HepG2 (cell line): Measurements from ENCODE around the gene POFUT2. TPM values are rescaled to one million over a fixed set of nuclear protein-coding genes. Genes with fewer than 3 reads are reported as not detected.
A peak's percentile ranks its signal among the peaks of the same experiment; 100 is the strongest.

ENCODE experiments used
- ARNT2 ChIP-seq: sonication (generic); formaldehyde crosslinking; IDR thresholded peaks from 2 replicates; pipeline ENCODE4 v1.8.0; 2022; ENCODE audit warnings: mild to moderate bottlenecking, low read depth, missing genetic modification reagents, moderate library complexity
- ATF1 ChIP-seq: IDR thresholded peaks from 2 replicates; pipeline ENCODE4 v1.6.1; 2016; ENCODE audit warnings: mild to moderate bottlenecking, control low read depth
- BHLHE40 ChIP-seq: IDR thresholded peaks from 2 replicates; pipeline ENCODE4 v1.6.1; 2011; ENCODE audit warnings: low read length, improper control_type of control experiment
- ERF ChIP-seq: IDR thresholded peaks from 2 replicates; pipeline ENCODE4 v1.6.1; 2018; ENCODE audit warnings: missing biosample characterization, missing genetic modification reagents
- GLMP ChIP-seq: sonication (generic); formaldehyde crosslinking; IDR thresholded peaks from 2 replicates; pipeline ENCODE4 v1.9.0; 2021; ENCODE audit warnings: missing genetic modification reagents, mild to moderate bottlenecking, borderline replicate concordance
- HMGA1 ChIP-seq: sonication (generic); formaldehyde crosslinking; conservative IDR thresholded peaks from 2 replicates; pipeline ENCODE4 v1.4.0; 2020; ENCODE audit warnings: missing genetic modification reagents
- IKZF1 ChIP-seq: fragments of 450-650 bp; IDR thresholded peaks from 2 replicates; pipeline ENCODE4 v1.7.1; 2016
- IKZF5 ChIP-seq: IDR thresholded peaks from 2 replicates; pipeline ENCODE4 v1.6.1; 2018; ENCODE audit warnings: missing genetic modification reagents, mild to moderate bottlenecking, missing compliant biosample characterization
- KAT7 ChIP-seq: IDR thresholded peaks from 2 replicates; pipeline ENCODE4 v1.6.1; 2018; ENCODE audit warnings: borderline replicate concordance, missing compliant biosample characterization
- KDM2A ChIP-seq: sonication (generic); formaldehyde crosslinking; IDR thresholded peaks from 2 replicates; pipeline ENCODE4 v1.4.0; 2020; ENCODE audit warnings: low read depth, missing genetic modification reagents, borderline replicate concordance
- NFRKB ChIP-seq: fragments of 450-650 bp; IDR thresholded peaks from 2 replicates; pipeline ENCODE4 v1.6.1; 2017
- PCBP1 ChIP-seq: fragments of 200-400 bp; formaldehyde crosslinking; IDR thresholded peaks from 2 replicates; pipeline ENCODE4 v1.6.1; 2017; ENCODE audit warnings: mild to moderate bottlenecking, low read depth, low read length, borderline replicate concordance
- PRMT3 ChIP-seq: sonication (generic); formaldehyde crosslinking; IDR thresholded peaks from 2 replicates; pipeline ENCODE4 v1.8.1; 2022; ENCODE audit warnings: low read depth, mild to moderate bottlenecking, moderate library complexity, missing genetic modification reagents, borderline replicate concordance
- RBFOX2 ChIP-seq: fragments of 200-400 bp; formaldehyde crosslinking; IDR thresholded peaks from 2 replicates; pipeline ENCODE4 v1.6.1; 2017; ENCODE audit warnings: low read depth, mild to moderate bottlenecking, low read length
- TBL1XR1 ChIP-seq: fragments of 150-350 bp; IDR thresholded peaks from 2 replicates; pipeline ENCODE4 v1.6.1; 2014; ENCODE audit warnings: borderline replicate concordance, low read length; ENCODE audit not compliant: partially characterized antibody
- TCF7L2 ChIP-seq: IDR thresholded peaks from 2 replicates; pipeline ENCODE4 v1.6.1; 2011; ENCODE audit warnings: mild to moderate bottlenecking, low read depth, low read length, moderate library complexity
- ZBTB21 ChIP-seq: sonication (generic); formaldehyde crosslinking; IDR thresholded peaks from 2 replicates; pipeline ENCODE4 v1.4.0; 2020; ENCODE audit warnings: missing genetic modification reagents
- ZMAT3 ChIP-seq: sonication (generic); formaldehyde crosslinking; conservative IDR thresholded peaks from 2 replicates; pipeline ENCODE4 v1.7.0; 2021; ENCODE audit warnings: missing genetic modification reagents
- ZNF235 ChIP-seq: sonication (generic); formaldehyde crosslinking; IDR thresholded peaks from 2 replicates; pipeline ENCODE4 v1.8.1; 2023; ENCODE audit warnings: mild to moderate bottlenecking, missing genetic modification reagents, borderline replicate concordance
- ZNF251 ChIP-seq: sonication (generic); formaldehyde crosslinking; IDR thresholded peaks from 2 replicates; pipeline ENCODE4 v1.9.0; 2021; ENCODE audit warnings: mild to moderate bottlenecking, missing genetic modification reagents
- ZNF282 ChIP-seq: fragments of 450-650 bp; IDR thresholded peaks from 2 replicates; pipeline ENCODE4 v1.6.1; 2018; ENCODE audit not compliant: partially characterized antibody
- ZNF350 ChIP-seq: sonication (generic); formaldehyde crosslinking; IDR thresholded peaks from 2 replicates; pipeline ENCODE4 v1.4.0; 2020; ENCODE audit warnings: mild to moderate bottlenecking, low read depth, missing genetic modification reagents, borderline replicate concordance
- ZNF549 ChIP-seq: sonication (generic); formaldehyde crosslinking; IDR thresholded peaks from 2 replicates; pipeline ENCODE4 v1.5.0; 2020; ENCODE audit warnings: missing genetic modification reagents
- ZNF558 ChIP-seq: sonication (generic); formaldehyde crosslinking; IDR thresholded peaks from 2 replicates; pipeline ENCODE4 v1.9.0; 2022; ENCODE audit warnings: mild to moderate bottlenecking, missing genetic modification reagents, borderline replicate concordance
- ZNF607 ChIP-seq: sonication (generic); formaldehyde crosslinking; IDR thresholded peaks from 2 replicates; pipeline ENCODE4 v1.5.1; 2020; ENCODE audit warnings: missing genetic modification reagents, mild to moderate bottlenecking, borderline replicate concordance
- polyA plus RNA-seq, 8 experiments: library from polyadenylated mRNA; depleted of rRNA in 3 of 8; stranded (reverse) in 7 of 8; unstranded in 1 of 8; fragments of >200 nt; fragmentation: Illumina TruSeq in 4 of 8; extraction: Trizol in 4 of 8; gene quantifications; 2 replicates each; pipeline versions ENCODE4 v1.2.1 to v1.2.3, GENCODE V29; 2011 to 2016; ENCODE audit warnings: low read depth in 4 of 8, missing spikeins in 1 of 8, mixed read lengths in 1 of 8; ENCODE audit not compliant: insufficient read depth in 1 of 8
- total RNA-seq, 5 experiments: library from RNA; depleted of rRNA; stranded (reverse); fragments of >200 nt; fragmentation: Illumina TruSeq; extraction: Trizol; gene quantifications; 2 replicates each; pipeline ENCODE4 v1.2.3, GENCODE V29; 2016; ENCODE audit warnings: low read depth in 1 of 5
- TF ChIP-seq, protein P1 (sequence below): sonication (generic); formaldehyde crosslinking; IDR thresholded peaks from 2 replicates; pipeline ENCODE4 v1.4.0; 2020; ENCODE audit warnings: missing genetic modification reagents, borderline replicate concordance
- TF ChIP-seq, protein P2 (sequence below): IDR thresholded peaks from 2 replicates; pipeline ENCODE4 v1.6.1; 2016

The POFUT2 gene
- total and polyA plus RNA-seq, 2 of the 13 experiments (the other 11 are each of a cell fraction or from before 2014, with no cell fraction given) = 22.8 to 24.0 TPM

- 0 out of 2 replicates have a peak, but pooled peaks have one; percentile 28 for TF ChIP-seq ZMAT3
- TF ChIP-seq RBFOX2 = peak; percentile 70
- peak; percentile 55; the same call in 1 of the 2 replicates for TF ChIP-seq KDM2A
- TF ChIP-seq PRMT3 = no peak
- TF ChIP-seq ZNF607 (CRISPR knock-in tag) = no peak
- TF ChIP-seq ARNT2 (CRISPR knock-in tag) = peak; percentile 52; the same call in 1 of the 2 replicates
- TF ChIP-seq ZNF350 = 0 out of 2 replicates have a peak, but pooled peaks have one; percentile 59
- TF ChIP-seq ZNF282 = no peak
- TF ChIP-seq ZNF558 = peak; percentile 87; the same call in 1 of the 2 replicates
- no peak for TF ChIP-seq IKZF1
- no peak; the same call in 1 of the 2 replicates for TF ChIP-seq ZBTB21 (CRISPR knock-in tag)
- TF ChIP-seq NFRKB = no peak
- TF ChIP-seq, protein P1, sequence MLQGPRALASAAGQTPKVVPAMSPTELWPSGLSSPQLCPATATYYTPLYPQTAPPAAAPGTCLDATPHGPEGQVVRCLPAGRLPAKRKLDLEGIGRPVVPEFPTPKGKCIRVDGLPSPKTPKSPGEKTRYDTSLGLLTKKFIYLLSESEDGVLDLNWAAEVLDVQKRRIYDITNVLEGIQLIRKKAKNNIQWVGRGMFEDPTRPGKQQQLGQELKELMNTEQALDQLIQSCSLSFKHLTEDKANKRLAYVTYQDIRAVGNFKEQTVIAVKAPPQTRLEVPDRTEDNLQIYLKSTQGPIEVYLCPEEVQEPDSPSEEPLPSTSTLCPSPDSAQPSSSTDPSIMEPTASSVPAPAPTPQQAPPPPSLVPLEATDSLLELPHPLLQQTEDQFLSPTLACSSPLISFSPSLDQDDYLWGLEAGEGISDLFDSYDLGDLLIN = peak; percentile 44; the same call in 1 of the 2 replicates
- no peak for TF ChIP-seq KAT7 (CRISPR knock-in tag)
- peak; percentile 60; the same call in 1 of the 2 replicates for TF ChIP-seq ZNF235 (CRISPR knock-in tag)
- TF ChIP-seq GLMP (CRISPR knock-in tag) = no peak
- no peak for TF ChIP-seq ZNF251 (CRISPR knock-in tag)
- peak; percentile 75 for TF ChIP-seq IKZF5 (CRISPR knock-in tag)
- no peak for TF ChIP-seq BHLHE40
- TF ChIP-seq PCBP1 = 0 out of 2 replicates have a peak, but pooled peaks have one; percentile 46
- no peak for TF ChIP-seq HMGA1 (CRISPR knock-in tag)
- no peak for TF ChIP-seq TBL1XR1
- TF ChIP-seq, protein P2, sequence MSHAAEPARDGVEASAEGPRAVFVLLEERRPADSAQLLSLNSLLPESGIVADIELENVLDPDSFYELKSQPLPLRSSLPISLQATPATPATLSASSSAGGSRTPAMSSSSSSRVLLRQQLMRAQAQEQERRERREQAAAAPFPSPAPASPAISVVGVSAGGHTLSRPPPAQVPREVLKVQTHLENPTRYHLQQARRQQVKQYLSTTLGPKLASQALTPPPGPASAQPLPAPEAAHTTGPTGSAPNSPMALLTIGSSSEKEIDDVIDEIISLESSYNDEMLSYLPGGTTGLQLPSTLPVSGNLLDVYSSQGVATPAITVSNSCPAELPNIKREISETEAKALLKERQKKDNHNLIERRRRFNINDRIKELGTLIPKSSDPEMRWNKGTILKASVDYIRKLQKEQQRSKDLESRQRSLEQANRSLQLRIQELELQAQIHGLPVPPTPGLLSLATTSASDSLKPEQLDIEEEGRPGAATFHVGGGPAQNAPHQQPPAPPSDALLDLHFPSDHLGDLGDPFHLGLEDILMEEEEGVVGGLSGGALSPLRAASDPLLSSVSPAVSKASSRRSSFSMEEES (CRISPR knock-in tag) = no peak
- no peak for TF ChIP-seq TCF7L2
- 0 out of 2 replicates have a peak, but pooled peaks have one; percentile 25 for TF ChIP-seq ERF (CRISPR knock-in tag)
- no peak for TF ChIP-seq ATF1 (CRISPR knock-in tag)
- no peak for TF ChIP-seq ZNF549 (CRISPR knock-in tag)
Measured at GRCh38 chr21:45306832-45307571, 19.3 kb upstream of the POFUT2 start (continued).
